Prostate gland (tissue), 2 donors: ENCODE results near the gene NOSIP. TPM values are rescaled to one million over a fixed set of nuclear protein-coding genes. Genes with fewer than 3 reads are reported as not detected.

Experiments used
- DNase-seq: peaks from one replicate; pipeline ENCODE4 v3.0.0-alpha.2; 2019; ENCODE audit warnings: low spot score
- H3K27ac ChIP-seq, 2 donors: fragments of 200-600 bp; sonication (generic); 2 replicates each; pipeline ENCODE4 v1.5.1; 2017 to 2019
- H3K27me3 ChIP-seq: fragments of 200-600 bp; sonication (generic); replicated peaks from 2 replicates; pipeline ENCODE4 v1.5.1; 2019; ENCODE audit not compliant: insufficient read depth
- H3K36me3 ChIP-seq, 2 donors: fragments of 200-600 bp; sonication (generic); 1 replicate in 1 of 2; 2 replicates in 1 of 2; pipeline versions ENCODE4 v1.5.1 to v1.8.1; 2017 to 2019
- H3K4me1 ChIP-seq: fragments of 200-600 bp; sonication (generic); replicated peaks from 2 replicates; pipeline ENCODE4 v1.5.1; 2019
- H3K4me3 ChIP-seq, 2 donors: fragments of 200-600 bp; sonication (generic); 2 replicates each; pipeline ENCODE4 v1.5.1; 2017 to 2019
- H3K9me3 ChIP-seq: fragments of 200-600 bp; sonication (generic); 2 replicates; pipeline ENCODE4 v1.5.1; 2017
- CTCF ChIP-seq, 4 experiments: fragments of 200-600 bp in 2 of 4; fragments of 450-650 bp in 2 of 4; sonication (generic) in 2 of 4; IDR thresholded peaks; 1 replicate in 3 of 4; 2 replicates in 1 of 4; pipeline ENCODE4 v1.5.1; 2016 to 2019; ENCODE audit warnings: antibody characterized with exemption in 4 of 4, mild to moderate bottlenecking in 2 of 4, moderate library complexity in 2 of 4
- POLR2A ChIP-seq: fragments of 450-650 bp; IDR thresholded peaks from one replicate; pipeline ENCODE4 v1.6.1; 2016; ENCODE audit warnings: antibody characterized with exemption, mild to moderate bottlenecking
- POLR2AphosphoS5 ChIP-seq: sonication (generic); formaldehyde crosslinking; IDR thresholded peaks from one replicate; pipeline ENCODE4 v1.6.1; 2017; ENCODE audit warnings: antibody characterized with exemption
- WGBS: methylation state at CpG from one replicate; pipeline ENCODE4 v1.1.5; 2018; 5-methylcytosine and 5-hydroxymethylcytosine counted together
- intact Hi-C: fragments of 100-400 bp; cut with DNase I; formaldehyde crosslinking; loops from one replicate; pipeline ENCODE4 v1.14.2; 2022
- total RNA-seq, 2 donors: library from RNA; depleted of rRNA; stranded (reverse); fragments of >200 nt; gene quantifications; one replicate each; pipeline ENCODE4 v1.1.0, GENCODE V29; 2016

The NOSIP gene
- total RNA-seq, 2 donors from 2014 or later = 62.9 to 91.7 TPM

DNA sequence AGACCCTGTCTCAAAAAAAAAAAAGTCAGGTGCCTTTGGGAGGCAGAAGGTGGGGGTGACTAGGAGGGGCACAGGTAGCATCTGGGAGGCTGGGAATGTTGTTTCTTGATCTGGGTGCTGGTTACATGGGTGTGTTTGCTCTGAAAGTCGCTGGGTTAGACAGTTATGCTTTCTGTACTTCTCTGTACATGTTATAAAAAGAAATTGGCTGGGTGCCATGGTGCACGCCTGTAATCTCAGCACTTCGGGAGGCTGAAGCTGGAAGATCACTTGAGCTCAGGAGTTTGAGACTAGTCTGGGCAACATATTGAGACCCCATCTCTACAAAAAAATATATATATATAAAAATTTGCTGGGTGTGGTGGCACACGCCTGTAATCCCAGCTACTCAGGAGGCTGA, 15.1 kb downstream of the NOSIP start:
- Histone ChIP-seq H3K4me3 (no peak overlapping the region), H3K27me3 (no peaks in the 10 kb centered on the region), H3K27ac (no peak overlapping the region), H3K36me3 (no peaks in the 10 kb centered on the region), H3K4me1 (no peaks in the 10 kb centered on the region), H3K9me3 (no peaks in the 10 kb centered on the region)
- peak; percentile 59 for DNase-seq
- TF ChIP-seq POLR2AphosphoS5 = peak; percentile 35
- no peak for TF ChIP-seq POLR2A
- 31% methylated on average over 4 of the region's 4 CpGs for WGBS
- intact Hi-C loops = no loop called here

- Histone ChIP-seq H3K4me1 (no peaks in the 10 kb centered on the region), H3K27me3 (no peaks in the 10 kb centered on the region), H3K9me3 (no peaks in the 10 kb centered on the region), H3K4me3 (no peak overlapping the region), H3K36me3 (no peaks in the 10 kb centered on the region), H3K27ac (no peak overlapping the region)
- intact Hi-C loops = no loop called here
- DNase-seq = no peak
- no peak for TF ChIP-seq POLR2A
- TF ChIP-seq CTCF (IDR thresholded peaks at IDR 0.05) = no peak
- no peak for TF ChIP-seq POLR2AphosphoS5
- 86% methylated on average over 6 of the region's 6 CpGs for WGBS
These were observed 15.7 kb downstream of the NOSIP start for GRCh38 chr19:49564616-49565045.

- Histone ChIP-seq H3K27ac (no peak overlapping the region), H3K4me1 (no peaks in the 10 kb centered on the region), H3K9me3 (no peaks in the 10 kb centered on the region), H3K27me3 (no peaks in the 10 kb centered on the region), H3K36me3 (peaks cover 8 to 10% of the 10 kb centered on the region in 2 donors), H3K4me3 (no peak overlapping the region)
- no peak for DNase-seq
- no peak for TF ChIP-seq POLR2AphosphoS5
- intact Hi-C loops = no loop called here
- 70% methylated on average over 15 of the region's 15 CpGs for WGBS
These were observed 19.9 kb downstream of the NOSIP start for GRCh38 chr19:49560358-49560900.

DNA sequence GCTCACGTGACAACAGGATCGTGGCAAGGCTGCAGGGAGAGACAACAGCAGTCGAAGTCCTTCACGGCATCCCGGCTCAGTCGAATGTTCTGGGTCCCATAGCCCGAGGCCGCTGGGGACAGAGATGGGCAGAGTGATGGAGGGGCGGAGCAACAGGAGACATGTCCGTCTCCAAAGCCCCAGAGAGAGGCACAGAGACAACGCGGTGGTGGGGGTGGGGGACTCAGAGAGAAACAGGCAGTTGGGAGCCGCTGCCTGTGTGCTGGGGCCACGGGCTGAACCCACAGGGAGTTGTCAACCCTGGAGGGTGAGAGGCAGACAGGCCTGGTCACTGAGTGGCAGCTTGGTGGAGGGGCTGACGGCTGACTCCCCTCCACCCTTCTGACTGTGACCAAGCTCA, 20.4 kb downstream of the NOSIP start:
- H3K27ac ChIP-seq = no peak overlapping the region
- no peak overlapping the region for H3K4me3 ChIP-seq
- no peaks in the 10 kb centered on the region for H3K27me3 ChIP-seq
- no peaks in the 10 kb centered on the region for H3K9me3 ChIP-seq
- no peak for DNase-seq
- intact Hi-C loops = no loop called here
- TF ChIP-seq POLR2A (no peak), POLR2AphosphoS5 (no peak), CTCF (IDR thresholded peaks at IDR 0.05) (no peak)
- 70% methylated on average over 15 of the region's 15 CpGs for WGBS
- no peaks in the 10 kb centered on the region for H3K4me1 ChIP-seq
- peaks cover 8 to 10% of the 10 kb centered on the region in 2 donors for H3K36me3 ChIP-seq

GRCh38 chr19:49559443-49559842, 20.9 kb downstream of the NOSIP start:
- no peak overlapping the region for H3K27ac ChIP-seq
- no peak overlapping the region for H3K4me3 ChIP-seq
- no peaks in the 10 kb centered on the region for H3K27me3 ChIP-seq
- H3K4me1 ChIP-seq = no peaks in the 10 kb centered on the region
- peaks cover 8 to 10% of the 10 kb centered on the region in 2 donors for H3K36me3 ChIP-seq
- intact Hi-C loops = no loop called here
- no peaks in the 10 kb centered on the region for H3K9me3 ChIP-seq
- TF ChIP-seq POLR2A = no peak
- TF ChIP-seq CTCF (IDR thresholded peaks at IDR 0.05) = no peak
- no peak for TF ChIP-seq POLR2AphosphoS5
- 93% methylated on average over 3 of the region's 3 CpGs for WGBS
- DNase-seq = no peak

DNA sequence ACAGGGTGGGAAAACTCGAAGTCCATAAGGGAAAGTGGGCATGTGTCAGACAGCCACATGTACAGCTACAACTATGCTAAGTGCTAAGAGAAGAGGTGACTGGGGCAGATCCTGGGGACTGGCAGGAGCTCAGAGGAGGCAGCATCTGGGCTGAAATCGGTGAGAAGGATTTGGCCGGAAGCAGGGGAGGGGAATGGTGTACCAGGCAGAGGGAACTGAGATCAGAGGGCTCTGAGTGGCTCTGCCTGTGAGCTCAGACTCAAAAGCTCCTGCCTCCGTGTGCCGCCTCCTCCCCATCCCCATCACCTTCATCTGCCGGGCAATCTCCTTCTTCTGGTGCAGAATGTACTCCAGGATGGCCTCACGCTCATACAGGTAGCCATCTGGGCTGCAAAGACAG, 21.8 kb downstream of the NOSIP start:
- no peak for TF ChIP-seq POLR2A
- TF ChIP-seq POLR2AphosphoS5 = no peak
- no peak for TF ChIP-seq CTCF (IDR thresholded peaks at IDR 0.05)
- 92% methylated on average over 7 of the region's 7 CpGs for WGBS

More for the DNA sequence above, 21.8 kb downstream of the NOSIP start:
- Histone ChIP-seq H3K4me1 (no peaks in the 10 kb centered on the region), H3K27me3 (no peaks in the 10 kb centered on the region), H3K9me3 (no peaks in the 10 kb centered on the region), H3K36me3 (peaks cover 8 to 10% of the 10 kb centered on the region in 2 donors), H3K27ac (no peak overlapping the region), H3K4me3 (no peak overlapping the region)
- DNase-seq = no peak
- intact Hi-C loops = no loop called here
